ENCODE data around the gene NDUFA13.

The NDUFA13 gene

DNA sequence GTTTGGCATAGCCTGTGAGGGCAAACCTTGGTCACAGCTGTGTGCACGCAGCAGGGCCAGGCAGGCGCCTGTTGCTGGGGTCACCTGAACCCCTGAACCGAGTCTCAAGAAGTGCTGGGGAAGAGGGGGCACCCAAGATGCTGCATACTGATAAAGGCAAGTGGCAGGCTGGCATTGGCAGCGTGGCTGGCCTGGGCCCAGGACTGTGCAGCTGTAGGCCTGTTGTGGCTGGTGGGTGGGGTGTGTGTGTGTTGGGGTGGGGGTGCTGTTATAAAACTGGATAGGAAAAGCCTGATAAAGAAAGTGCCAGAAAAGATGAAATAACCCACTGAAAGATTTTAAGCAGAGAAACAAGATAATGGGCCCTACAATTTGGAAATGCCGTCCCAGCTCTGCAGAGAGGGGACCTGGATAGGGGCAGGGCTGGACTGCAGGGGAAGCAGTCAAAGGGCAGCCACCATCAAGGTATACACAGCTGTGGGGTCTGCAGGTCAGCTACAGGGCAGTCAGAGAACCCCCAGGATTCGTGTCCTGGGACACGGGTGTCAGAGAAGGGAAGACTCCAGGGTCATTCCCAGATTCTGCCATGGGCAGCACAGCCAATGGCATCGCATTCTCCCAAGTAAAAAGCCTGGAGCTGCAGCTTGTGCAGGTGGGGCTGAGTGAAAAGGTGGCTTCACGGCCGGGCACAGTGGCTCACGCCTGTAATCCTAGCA lies 55.2 kb downstream of the NDUFA13 start:
- DNase-seq (ENCODE audit: low read depth), result no peak

GRCh38 chr19:19575411-19575810 lies 59.4 kb downstream of the NDUFA13 start:
- DNase-seq (ENCODE audit: low read depth), result no peak

Data from CMK (cell line).